ENCODE measurements around the gene CDK17.

DNA sequence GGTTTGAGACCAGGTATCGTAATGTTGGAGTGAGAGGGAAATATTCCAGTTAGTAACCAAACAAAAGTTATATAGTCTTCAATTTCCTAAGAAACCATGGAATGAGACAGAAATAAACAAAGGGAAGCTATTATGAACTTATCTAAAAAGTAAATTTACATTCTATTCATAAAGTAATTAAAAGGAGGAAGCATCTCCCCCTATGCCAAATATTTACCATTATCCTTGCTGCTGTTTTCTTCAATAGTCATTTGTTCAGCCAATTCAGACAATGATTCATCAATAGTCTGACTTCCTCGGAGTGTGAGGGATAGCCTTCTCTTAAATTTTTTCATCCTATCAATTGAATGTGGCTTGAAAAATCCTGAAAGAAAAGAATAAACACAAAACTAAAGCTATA lies 65.7 kb downstream of the CDK17 start:
- TF ChIP-seq YY1 (IDR thresholded peaks at IDR 0.05; ENCODE audit: low read depth) (no peak), TCF12 (IDR thresholded peaks at IDR 0.05; ENCODE audit: low read depth) (no peak), EP300 (IDR thresholded peaks at IDR 0.05; ENCODE audit: borderline replicate concordance) (no peak), ZBTB7A (IDR thresholded peaks at IDR 0.05; ENCODE audit: low read depth) (no peak), TEAD4 (IDR thresholded peaks at IDR 0.05) (no peak), RAD21 (IDR thresholded peaks at IDR 0.05; ENCODE audit: low read depth) (no peak), MAX (IDR thresholded peaks at IDR 0.05) (no peak), CREB1 (IDR thresholded peaks at IDR 0.05; ENCODE audit: low read depth) (no peak), TAF1 (IDR thresholded peaks at IDR 0.05; ENCODE audit: low read depth) (no peak), CEBPB (IDR thresholded peaks at IDR 0.05) (no peak), NFIC (IDR thresholded peaks at IDR 0.05) (no peak)
- TF ChIP-seq, protein P1, sequence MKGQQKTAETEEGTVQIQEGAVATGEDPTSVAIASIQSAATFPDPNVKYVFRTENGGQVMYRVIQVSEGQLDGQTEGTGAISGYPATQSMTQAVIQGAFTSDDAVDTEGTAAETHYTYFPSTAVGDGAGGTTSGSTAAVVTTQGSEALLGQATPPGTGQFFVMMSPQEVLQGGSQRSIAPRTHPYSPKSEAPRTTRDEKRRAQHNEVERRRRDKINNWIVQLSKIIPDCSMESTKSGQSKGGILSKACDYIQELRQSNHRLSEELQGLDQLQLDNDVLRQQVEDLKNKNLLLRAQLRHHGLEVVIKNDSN (IDR thresholded peaks at IDR 0.05): no peak
- TF ChIP-seq, protein P2, sequence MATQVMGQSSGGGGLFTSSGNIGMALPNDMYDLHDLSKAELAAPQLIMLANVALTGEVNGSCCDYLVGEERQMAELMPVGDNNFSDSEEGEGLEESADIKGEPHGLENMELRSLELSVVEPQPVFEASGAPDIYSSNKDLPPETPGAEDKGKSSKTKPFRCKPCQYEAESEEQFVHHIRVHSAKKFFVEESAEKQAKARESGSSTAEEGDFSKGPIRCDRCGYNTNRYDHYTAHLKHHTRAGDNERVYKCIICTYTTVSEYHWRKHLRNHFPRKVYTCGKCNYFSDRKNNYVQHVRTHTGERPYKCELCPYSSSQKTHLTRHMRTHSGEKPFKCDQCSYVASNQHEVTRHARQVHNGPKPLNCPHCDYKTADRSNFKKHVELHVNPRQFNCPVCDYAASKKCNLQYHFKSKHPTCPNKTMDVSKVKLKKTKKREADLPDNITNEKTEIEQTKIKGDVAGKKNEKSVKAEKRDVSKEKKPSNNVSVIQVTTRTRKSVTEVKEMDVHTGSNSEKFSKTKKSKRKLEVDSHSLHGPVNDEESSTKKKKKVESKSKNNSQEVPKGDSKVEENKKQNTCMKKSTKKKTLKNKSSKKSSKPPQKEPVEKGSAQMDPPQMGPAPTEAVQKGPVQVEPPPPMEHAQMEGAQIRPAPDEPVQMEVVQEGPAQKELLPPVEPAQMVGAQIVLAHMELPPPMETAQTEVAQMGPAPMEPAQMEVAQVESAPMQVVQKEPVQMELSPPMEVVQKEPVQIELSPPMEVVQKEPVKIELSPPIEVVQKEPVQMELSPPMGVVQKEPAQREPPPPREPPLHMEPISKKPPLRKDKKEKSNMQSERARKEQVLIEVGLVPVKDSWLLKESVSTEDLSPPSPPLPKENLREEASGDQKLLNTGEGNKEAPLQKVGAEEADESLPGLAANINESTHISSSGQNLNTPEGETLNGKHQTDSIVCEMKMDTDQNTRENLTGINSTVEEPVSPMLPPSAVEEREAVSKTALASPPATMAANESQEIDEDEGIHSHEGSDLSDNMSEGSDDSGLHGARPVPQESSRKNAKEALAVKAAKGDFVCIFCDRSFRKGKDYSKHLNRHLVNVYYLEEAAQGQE (IDR thresholded peaks at IDR 0.05; ENCODE audit: low read depth): no peak
